HG03039 (cell line): ENCODE results near the gene CTSW.
A peak's percentile ranks its signal among the peaks of the same experiment; 100 is the strongest.
"Not testable (repeated sequence)": the region's sequence is repeated elsewhere in the genome, so short reads cannot be mapped to it uniquely, and the experiment has no call there.

Experiments
- ATAC-seq: cut with Tn5 transposase; IDR thresholded peaks from one replicate; pipeline ENCODE4 v1.9.1; 2021; ENCODE audit warnings: mild to moderate bottlenecking, moderate library complexity; ENCODE audit not compliant: unreplicated experiment

The CTSW gene

GRCh38 chr11:65883786-65884715 is 4.4 kb downstream of the CTSW start:
- no peak for ATAC-seq

DNA sequence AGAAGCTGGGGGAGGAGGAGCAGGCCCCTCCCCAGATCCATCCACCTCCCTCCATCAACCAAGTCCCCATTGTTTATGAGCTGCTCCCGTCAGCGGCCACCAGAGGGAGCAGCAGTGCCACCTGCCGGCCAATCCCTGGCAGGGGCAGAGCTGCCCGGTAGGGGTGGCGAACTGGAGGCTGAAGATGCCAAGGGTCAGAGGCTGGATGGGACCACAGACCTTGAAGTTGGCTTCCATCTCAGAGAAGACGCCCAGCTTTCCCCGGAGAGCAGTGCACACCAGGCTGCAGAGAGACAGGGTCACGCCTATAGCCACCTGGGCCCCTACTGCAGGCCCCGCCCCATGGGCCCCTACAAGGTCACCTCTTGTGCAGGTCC is 5.1 kb downstream of the CTSW start:
- ATAC-seq: no peak

DNA sequence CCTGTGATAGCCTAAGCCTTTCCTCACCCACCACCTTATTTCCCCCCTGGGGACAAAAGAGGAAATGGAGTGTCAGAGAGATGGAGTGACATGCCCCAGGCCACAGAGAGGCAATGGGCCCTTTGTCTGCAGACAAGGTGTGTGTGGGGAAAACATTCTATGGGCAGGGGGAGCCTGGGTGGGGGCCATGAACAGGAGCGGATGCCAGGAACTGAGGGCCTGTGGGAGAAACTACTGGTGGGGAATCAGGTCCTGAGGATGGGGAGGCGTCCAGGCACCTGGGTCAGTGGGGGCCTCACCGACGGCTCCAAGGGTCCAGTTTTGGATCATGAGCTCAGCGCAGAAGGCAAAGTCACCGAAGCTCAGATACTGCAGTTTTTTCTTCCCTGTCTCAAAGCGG is 5.6 kb downstream of the CTSW start:
- no peak for ATAC-seq

DNA sequence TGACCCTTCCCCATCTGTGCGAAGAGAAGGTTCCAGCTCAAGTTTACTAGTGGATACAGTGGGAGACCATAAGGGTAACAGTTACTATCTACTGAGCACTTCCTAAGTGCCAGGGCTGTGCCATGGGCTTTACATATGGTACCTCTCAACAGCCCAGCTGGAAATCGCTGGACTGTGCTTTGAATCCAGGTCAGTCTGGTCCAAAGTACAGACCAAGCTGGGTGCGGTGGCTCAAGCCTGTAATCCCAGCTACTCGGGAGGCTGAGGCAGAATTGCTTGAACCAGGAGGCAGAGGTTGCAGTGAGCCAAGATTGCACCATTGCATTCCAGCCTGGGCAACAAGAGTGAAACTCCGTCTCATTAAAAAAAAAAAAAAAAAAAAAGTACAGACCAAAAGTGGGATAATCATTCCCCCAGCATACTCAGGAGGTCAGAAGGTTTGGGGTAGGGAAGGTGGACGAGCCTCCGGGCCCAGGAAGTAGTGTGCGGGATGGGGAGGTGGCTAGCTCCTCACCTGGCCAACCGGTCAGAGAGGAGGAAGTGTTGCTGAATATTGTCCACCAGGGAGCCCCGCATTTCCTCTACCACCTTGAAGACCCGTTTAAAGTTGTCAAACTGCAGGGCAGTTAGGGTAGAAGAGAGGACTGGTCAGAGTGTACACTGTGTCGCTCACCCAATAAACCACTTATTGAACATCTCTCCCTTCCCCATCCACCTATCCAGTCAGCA is 6.3 kb downstream of the CTSW start:
- ATAC-seq: no peak

GRCh38 chr11:65886826-65887722 is 7.4 kb downstream of the CTSW start:
- no peak for ATAC-seq

DNA sequence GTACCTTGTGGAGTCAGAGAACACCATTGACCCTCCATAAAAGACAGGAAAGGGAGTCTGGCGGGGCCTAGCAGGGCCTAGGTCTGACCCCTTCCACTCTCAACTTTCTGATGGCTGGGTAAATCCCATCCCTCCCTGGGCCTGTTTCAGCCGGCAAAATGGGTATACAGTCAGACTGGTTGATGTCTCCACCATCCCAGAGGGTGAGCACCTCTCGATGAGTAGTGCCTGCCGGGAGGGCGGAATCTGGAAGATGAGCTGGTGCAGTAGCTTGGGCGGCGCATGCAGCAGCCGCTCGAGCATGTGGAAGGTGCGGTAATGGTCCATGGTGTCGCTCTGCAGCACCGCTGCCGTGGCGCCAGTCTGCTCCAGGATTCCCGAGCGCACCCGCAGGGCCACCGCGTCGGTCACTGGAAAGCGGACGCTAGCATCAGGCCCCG is 8.1 kb downstream of the CTSW start:
- no peak for ATAC-seq

DNA sequence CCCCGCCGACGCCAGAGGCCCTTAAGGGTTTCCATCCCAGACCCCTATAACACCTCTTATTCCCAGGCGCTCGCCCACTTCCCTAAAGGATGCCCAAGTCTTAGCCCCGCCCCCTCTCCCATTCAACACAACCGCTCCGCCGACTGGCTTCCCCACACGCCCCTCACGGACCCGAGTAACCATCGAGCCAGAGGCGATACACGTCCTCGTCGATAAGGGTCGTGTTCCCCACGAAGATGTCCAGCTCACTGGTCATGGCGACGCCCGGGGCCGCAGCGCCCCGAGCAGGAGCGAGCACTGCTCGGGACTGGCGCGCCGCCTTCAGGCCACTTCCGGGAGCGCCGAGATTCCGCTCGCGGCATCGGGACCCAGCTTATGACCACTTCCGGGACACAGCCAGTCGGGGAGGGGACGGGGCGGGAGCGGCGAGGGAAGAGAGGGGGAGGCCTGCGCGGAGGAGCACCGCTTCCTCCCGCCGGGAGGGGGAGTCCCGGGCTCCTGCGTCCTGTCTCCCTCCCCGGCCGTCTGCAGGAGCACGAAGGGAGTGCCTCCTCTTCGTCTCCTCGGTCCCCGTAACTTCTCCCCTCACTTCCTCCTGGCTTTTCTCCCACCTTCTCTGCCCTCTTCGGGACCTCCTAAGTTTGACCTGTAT is 8.7 kb downstream of the CTSW start, which contains the start of gene FIBP:
Gene FIBP, minus strand, starts transcription at position 309 of the 652 bp plus-strand sequence. Its CDS starts 53 bp downstream, at position 256.
- peak; percentile 42 for ATAC-seq

- peak; percentile 43 for ATAC-seq
These were observed 10.9 kb downstream of the CTSW start, which contains the start of gene CCDC85B for GRCh38 chr11:65890324-65891218. Gene CCDC85B, plus strand, starts transcription at chr11:65890673. Its CDS starts 111 bp downstream, at chr11:65890784.

DNA sequence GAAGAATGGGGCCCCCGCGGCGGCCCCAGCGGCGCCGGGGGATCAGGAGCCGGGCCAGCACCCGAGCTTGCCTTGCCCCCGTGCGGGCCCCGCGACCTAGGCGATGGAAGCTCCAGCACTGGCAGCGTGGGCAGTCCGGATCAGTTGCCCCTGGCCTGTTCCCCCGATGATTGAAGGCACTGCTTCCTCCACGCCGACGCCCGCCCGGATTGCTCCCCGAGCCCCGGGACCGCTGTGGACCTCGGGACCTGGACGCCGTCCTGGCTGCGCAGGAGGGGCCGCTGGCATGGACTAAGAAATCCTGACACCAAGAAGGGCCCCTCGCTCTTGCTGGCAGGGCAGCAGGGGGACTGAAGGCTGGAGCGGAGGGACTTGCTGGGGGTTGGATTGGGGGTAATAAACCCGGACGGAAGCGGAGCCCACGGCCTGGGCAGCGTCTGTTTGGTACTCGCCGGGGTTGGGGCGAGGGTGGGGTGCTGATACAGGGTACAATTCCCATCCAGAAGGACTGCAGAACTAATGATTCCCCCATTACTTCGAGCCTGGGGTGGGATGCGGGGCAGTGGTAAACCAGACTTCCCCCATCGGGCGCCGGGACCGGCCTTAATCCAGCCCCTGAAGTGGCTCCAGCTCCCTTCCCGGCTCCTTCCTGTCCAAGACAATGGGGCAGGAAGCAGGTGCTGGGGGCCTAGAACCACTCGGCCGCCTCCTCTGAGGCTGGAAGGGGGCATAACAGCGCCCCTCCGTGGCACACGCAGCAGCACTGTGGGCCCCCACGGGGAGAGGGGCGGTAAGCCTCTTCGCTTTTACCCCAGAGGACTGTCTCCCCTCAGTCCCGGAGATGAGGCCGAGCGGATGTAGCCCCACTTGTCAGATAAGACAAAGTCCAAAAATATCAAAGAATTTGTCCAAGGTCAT is 11.8 kb downstream of the CTSW start:
- no peak for ATAC-seq

DNA sequence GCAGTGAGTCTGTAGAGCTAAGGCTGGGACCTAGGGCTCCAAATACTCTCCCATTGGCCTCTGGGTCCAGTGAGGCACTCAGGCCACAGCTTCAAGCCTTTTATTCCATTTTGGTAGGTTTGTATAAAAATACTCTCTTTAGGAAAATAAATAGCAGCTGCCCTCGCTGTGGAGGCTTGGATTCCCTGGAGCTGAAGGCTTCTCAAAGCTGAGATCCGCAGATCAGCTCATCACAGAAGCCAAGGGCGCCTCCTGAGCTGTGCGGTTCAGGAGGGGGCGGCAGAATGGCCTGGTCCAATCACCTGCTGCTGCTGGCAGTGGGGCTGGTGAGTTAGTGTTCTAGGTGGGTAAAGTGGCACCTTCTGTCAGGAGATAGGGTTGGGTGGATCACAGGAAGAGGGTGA is 12.5 kb downstream of the CTSW start:
- not testable (repeated sequence) for ATAC-seq

DNA sequence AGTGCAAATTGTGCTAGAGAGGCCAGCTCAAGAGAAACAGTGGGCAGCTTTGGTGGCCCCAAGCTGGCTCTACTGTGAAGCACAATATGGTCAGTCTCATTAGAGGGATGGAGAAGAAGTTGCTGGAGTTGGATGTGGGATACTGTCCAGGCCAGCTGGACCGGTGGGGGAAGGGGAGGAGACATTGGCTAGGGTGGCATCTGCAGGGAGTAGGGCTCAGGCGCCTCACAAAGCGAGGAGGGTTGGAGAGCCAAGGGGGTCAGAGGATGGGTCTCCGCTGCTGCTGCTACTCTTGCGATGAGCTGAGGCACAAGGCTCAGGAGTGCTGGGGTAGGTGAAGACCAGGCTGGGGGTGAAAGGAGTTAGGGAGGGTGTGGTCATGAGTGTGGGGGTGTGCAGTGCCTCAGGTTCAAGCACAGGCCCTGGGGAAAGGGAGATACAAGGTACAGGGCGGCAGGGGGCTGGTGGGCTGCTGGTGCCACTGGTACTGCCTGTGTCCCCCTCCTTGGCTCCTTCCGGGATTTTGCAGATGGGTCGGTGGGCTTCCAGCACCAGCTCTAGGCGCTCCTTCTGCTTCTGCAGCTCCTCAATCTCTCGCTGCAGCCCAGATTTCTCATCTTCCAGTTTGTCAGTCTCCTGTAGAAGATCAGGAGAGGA is 13.2 kb downstream of the CTSW start:
- no peak for ATAC-seq

DNA sequence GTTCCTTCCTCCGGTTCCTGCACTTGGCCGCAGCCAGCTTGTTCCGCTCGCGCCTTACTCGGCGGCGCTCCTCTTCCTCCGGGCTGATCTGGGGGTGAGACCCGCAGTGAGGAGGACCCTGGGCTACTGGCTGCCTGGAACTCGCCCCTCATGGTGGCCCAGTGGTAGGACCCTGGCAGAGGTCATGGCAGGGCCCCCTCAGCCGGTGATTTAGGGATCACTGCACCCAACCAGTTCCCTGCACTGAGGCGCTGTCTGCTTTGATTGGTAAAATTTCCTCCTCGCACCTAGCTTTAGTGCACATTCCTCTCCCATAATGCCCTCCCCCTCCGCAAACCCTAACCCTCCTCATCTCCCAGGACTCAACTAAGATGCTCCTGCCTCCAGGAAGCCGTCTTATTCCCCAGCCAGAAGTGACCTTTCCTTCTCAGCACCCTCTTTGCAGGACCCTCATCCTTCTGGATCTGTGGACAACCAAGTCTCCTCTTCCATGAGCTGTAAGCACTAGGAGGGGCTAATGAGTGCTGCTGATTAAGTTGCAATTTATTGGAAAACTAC is 14.5 kb downstream of the CTSW start:
- no peak for ATAC-seq

- ATAC-seq: no peak
These were observed 15.9 kb downstream of the CTSW start for GRCh38 chr11:65895482-65895981.

DNA sequence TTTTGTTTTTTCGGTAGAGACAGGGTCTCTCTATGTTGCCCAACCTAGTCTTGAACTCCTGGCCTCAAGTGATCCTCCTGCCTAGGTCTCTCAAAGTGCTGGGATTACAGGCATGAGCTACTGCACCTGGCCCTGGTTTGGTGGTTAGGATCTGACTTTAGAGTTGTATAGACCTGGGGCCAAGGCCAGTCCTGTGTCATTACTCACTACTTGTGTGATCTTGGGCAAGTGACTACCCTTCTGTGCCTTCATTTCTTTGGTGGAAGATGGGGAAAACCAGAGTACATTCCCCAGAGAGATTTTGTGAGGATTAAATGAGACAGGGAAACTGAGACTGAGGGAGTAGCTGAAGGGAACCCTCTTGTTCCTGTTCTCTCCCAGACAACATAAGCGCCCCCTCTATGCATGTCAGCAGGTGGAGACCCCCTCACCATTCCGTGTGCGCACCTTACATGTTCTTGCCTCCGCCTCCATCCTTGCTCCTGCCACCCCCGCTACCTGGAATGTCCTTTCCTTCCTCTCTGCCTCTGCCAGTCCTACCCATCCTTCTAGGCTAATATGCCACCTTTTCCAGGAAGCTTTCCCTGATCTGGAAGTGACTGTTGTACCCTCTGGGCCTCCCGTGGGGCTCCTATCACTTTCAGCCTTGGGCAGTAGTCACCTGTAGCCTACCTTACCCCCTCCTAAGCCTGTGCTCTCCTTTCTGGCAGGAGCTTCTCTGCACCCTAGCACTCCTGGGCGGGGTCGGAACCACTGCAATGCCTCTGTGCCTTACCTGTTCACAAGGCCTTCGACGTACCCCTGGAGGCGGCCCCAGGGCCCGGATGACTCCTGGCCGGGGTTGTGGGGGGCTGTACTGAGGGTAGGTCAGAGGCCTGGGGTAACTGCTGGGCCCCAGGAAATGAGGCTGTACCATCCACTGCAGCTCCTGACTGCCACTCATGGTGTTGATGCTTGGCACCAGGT is 16.7 kb downstream of the CTSW start:
- ATAC-seq: no peak

DNA sequence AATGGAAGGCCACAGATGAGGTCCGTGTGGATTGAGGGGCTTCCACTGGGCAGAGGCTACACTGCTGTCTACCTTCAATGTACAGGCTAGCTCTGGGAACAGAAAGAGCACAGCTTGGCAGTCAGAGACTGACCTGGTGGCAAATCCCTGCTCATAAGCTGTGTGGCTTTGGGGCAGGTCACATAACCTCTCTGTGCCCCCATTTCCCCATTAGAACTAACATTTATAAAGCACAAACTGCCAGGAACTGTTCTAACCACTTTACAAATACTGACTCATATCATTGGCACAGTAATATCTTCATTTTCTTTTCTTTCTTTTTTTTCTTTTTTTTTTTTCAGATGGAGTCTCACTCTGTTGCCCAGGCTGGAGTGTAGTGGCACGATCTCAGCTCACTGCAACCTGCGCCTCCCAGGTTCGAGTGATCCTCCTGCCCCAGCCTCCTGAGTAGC is 17.4 kb downstream of the CTSW start:
- no peak for ATAC-seq
